NCI-H1694 treated with DMSO at 0.1 percent for 48 hours (cell line): ENCODE measurements around the gene SPOCK3.
A peak's percentile ranks its signal among the peaks of the same experiment; 100 is the strongest.
"Not testable (repeated sequence)": the region's sequence is repeated elsewhere in the genome, so short reads cannot be mapped to it uniquely, and the experiment has no call there.

Experiments used
- DNase-seq: peaks from one replicate; lab custom pipeline; 2025; lab: John Stamatoyannopoulos, UW

The SPOCK3 gene

GRCh38 chr4:167234316-167234881 lies at the start of gene SPOCK3:
TSS of gene SPOCK3 (minus strand) at chr4:167234494.
- DNase-seq = peak; percentile 12

- no peak for DNase-seq
Observed at GRCh38 chr4:167282171-167282864, 48.0 kb upstream of the SPOCK3 start.

GRCh38 chr4:167281545-167281944 lies 47.3 kb upstream of the SPOCK3 start:
- not testable (repeated sequence) for DNase-seq

- no peak for DNase-seq
Observed at GRCh38 chr4:167274351-167274750, 40.1 kb upstream of the SPOCK3 start.

GRCh38 chr4:167265231-167265630 lies 30.9 kb upstream of the SPOCK3 start:
- no peak for DNase-seq

GRCh38 chr4:167248271-167248670 lies 14.0 kb upstream of the SPOCK3 start:
- no peak for DNase-seq

GRCh38 chr4:167239627-167240026 lies 5.3 kb upstream of the SPOCK3 start:
- DNase-seq = no peak

GRCh38 chr4:167238226-167238625 lies 3.9 kb upstream of the SPOCK3 start:
- no peak for DNase-seq

GRCh38 chr4:167233685-167234315 lies 494 bp downstream of the SPOCK3 start:
- no peak for DNase-seq

GRCh38 chr4:167232805-167233684 lies 1.2 kb downstream of the SPOCK3 start:
- DNase-seq = no peak

GRCh38 chr4:167230744-167231143 lies 3.5 kb downstream of the SPOCK3 start:
- DNase-seq = no peak

- DNase-seq = no peak
Observed at GRCh38 chr4:167222099-167222498, 12.2 kb downstream of the SPOCK3 start.

- no peak for DNase-seq
Observed at GRCh38 chr4:167221084-167221483, 13.2 kb downstream of the SPOCK3 start.

GRCh38 chr4:167218022-167218608 lies 16.2 kb downstream of the SPOCK3 start:
- DNase-seq = no peak

GRCh38 chr4:167216783-167217182 lies 17.5 kb downstream of the SPOCK3 start:
- DNase-seq = no peak

GRCh38 chr4:167210166-167210565 lies 24.1 kb downstream of the SPOCK3 start:
- DNase-seq = no peak

- DNase-seq = no peak
Observed at GRCh38 chr4:167196344-167197012, 37.8 kb downstream of the SPOCK3 start.

GRCh38 chr4:167190379-167190778 lies 43.9 kb downstream of the SPOCK3 start:
- no peak for DNase-seq

GRCh38 chr4:167185465-167185864 lies 48.8 kb downstream of the SPOCK3 start:
- no peak for DNase-seq

- no peak for DNase-seq
Observed at GRCh38 chr4:167183036-167183435, 51.3 kb downstream of the SPOCK3 start.

- no peak for DNase-seq
Observed at GRCh38 chr4:167177925-167178324, 56.4 kb downstream of the SPOCK3 start.
